ENCODE data around the gene SERPINB8.

- no peak for TF ChIP-seq POLR2AphosphoS5 (IDR thresholded peaks at IDR 0.05)
- TF ChIP-seq, protein P1, sequence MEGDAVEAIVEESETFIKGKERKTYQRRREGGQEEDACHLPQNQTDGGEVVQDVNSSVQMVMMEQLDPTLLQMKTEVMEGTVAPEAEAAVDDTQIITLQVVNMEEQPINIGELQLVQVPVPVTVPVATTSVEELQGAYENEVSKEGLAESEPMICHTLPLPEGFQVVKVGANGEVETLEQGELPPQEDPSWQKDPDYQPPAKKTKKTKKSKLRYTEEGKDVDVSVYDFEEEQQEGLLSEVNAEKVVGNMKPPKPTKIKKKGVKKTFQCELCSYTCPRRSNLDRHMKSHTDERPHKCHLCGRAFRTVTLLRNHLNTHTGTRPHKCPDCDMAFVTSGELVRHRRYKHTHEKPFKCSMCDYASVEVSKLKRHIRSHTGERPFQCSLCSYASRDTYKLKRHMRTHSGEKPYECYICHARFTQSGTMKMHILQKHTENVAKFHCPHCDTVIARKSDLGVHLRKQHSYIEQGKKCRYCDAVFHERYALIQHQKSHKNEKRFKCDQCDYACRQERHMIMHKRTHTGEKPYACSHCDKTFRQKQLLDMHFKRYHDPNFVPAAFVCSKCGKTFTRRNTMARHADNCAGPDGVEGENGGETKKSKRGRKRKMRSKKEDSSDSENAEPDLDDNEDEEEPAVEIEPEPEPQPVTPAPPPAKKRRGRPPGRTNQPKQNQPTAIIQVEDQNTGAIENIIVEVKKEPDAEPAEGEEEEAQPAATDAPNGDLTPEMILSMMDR (IDR thresholded peaks at IDR 0.05): no peak
These were observed 45.3 kb upstream of the SERPINB8 start for GRCh38 chr18:63924551-63924950.
